ENCODE measurements around the gene RTEL1. TPM values are rescaled to one million over a fixed set of nuclear protein-coding genes. Genes with fewer than 3 reads are reported as not detected.
"Not testable (repeated sequence)": the region's sequence is repeated elsewhere in the genome, so short reads cannot be mapped to it uniquely, and the experiment has no call there.

The RTEL1 gene
- total RNA-seq, 2 experiments from 2014 or later: 49.8 to 54.3 TPM

DNA sequence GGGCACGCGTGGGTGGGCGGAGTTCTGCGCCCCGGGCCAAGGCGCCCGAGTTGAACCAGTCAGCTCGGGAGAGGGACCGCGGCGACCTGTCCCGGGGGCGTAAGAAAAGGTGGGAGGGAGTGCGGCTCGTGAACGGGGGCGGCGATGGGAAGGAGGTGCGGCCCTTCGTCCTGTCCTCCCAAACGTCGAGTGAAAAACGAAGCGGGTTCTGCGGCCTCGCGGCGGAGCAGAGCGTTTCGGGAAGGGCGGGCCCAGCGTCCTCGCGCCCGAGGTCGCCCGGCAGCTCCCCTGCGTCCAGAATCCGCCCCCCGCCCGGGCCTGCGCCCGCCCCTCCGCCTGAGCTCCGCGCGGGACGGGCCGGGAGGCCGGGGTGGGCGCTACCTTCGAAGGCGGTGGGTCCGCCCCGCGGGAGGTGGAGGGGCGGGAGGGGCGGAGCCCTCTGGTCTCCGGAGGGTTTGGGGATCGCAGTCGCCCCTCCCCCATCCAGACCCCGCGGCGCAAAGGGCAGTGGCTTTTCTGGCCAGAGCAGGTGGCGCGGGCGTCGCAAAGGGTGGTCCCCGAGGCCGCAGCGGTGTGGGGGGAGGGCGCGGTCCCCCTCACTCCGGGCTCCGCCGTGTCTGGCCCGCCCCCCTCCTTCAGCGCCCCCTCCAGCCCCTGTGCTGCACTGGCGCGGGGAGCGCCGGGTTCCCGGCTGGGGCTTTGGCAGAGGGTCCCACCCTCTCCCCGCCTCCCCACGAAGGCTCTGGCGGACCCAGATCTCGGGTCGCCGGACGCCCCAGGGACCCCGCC lies 5.7 kb upstream of the RTEL1 start:
- DNase-seq (no peak), ATAC-seq (peak; percentile 31)
- Mint-ChIP-seq H3K9me3 (ENCODE audit: insufficient read depth) (no peaks in the 10 kb centered on the region), H3K27ac (no peak overlapping the region), H3K27me3 (ENCODE audit: low read depth) (peaks cover 6% of the 10 kb centered on the region), H3K4me1 (ENCODE audit: low read depth) (peaks cover 24% of the 10 kb centered on the region), H3K4me3 (peak overlapping the region; percentile 50), H3K36me3 (ENCODE audit: low read depth) (no peaks in the 10 kb centered on the region)
- POLR2A ChIA-PET: interaction anchor here (1.3 kb wide), 1 partner anchor 10 kb away, joined by 7 read pairs; no protein-coding TSS in a partner anchor
- CTCF ChIA-PET: interaction anchor here (1.0 kb wide), 2 partner anchors 11 to 84 kb away, joined by 3 to 6 read pairs; partner anchors contain the start of gene LIME1

DNA sequence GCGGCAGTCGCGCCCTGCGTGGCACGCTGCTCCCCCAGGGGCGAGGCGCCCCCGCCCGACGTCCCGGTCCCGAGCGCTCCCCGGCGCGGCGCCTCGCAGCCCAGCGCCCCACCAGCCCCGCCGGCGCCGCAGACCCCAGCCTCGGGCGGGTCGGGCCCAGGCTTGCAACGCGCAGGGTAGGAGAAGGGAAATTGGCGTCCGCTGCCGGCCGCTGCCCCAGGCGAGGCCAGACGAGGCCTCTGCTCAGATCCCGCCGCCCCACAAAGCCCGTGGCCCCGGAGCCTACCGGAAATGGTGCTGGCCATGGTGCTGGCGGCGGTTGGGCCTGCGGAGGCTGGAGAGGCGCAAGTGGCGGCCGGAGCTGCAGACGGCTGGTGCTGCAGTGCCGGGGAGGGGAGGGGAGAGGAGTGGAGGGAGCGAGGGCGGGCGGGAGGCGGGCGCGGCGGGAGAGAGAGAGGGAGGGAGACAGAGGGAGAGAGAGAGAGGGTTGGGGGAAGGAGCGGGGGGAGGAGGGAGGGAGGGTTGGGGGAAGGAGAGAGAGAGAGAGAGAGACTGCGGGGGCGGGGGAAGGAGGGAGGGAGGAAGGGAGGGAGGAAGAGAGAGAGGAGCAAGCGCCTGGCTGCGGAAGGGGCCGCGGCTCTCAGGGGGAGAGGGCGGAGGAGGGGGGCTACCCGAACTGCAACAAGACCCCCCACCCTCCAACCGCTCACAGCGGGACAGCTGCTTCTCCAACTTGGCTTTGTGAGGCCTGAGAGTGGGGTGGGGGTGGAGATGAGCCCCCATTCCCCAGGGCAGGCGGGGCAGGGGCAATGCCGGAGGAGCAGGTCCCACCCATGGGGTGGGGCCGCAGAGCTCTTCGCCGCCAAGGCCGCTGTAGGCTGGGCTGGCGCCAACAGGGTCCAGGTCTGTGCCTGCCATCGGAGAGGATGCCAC lies 4.8 kb upstream of the RTEL1 start, which contains the start of gene STMN3:
TSS of gene STMN3 (minus strand) at position 384 of the 933 bp plus-strand sequence. CDS start at position 305, 79 bp downstream.
- POLR2A ChIA-PET: interaction anchor here (0.9 to 1.1 kb wide), 3 partner anchors 26 to 79 kb away, joined by 3 read pairs; partner anchors contain the start of gene HELZ2
- peak within 1 kb of the TSS; percentile 75 for H3K4me3 Mint-ChIP-seq
- CTCF ChIA-PET: interaction anchor here (1.0 to 1.6 kb wide), 2 partner anchors 11 to 83 kb away, joined by 3 to 4 read pairs; partner anchors contain the start of gene LIME1

DNA sequence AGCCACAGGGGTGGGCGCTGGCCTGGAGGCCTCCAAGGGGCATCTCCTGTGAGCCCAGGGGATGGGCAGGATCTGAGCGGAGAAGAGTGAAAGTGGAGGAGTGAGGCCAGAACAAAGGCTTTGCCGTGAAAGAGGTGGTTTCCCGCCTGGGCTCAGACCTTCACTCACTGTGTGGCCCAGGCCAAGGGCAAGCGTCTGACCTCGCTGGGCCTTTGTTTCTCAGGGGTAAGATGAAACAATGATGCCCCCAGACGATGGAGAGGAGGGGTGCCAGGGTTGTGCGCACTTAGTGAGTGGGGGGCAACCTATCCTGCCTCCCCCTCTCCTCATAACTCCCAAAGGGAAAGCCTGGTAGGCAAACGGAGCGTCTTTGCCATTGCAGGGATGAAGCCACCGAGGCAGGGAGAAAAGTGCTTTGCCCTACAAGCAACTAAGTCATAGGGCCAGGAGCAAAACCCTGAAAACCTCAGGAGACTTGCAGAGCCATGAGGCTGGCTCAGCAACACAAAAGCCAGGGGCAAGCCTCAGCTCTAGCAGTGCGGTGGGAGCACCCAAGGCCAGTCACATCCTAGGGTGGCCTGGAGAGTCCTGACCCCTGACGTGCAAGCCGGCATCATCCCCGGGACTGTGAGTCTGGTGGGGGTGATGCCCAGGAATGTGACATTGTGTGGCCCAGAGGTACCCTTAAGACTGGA lies 4.0 kb upstream of the RTEL1 start:
- ChIA-PET CTCF (interaction anchor here (1.6 kb wide), 1 partner anchor 12 kb away, joined by 4 read pairs; no protein-coding TSS in a partner anchor), POLR2A (interaction anchor here (0.9 to 1.1 kb wide), 3 partner anchors 27 to 80 kb away, joined by 3 read pairs; partner anchors contain the start of gene HELZ2)
- H3K4me1 Mint-ChIP-seq (ENCODE audit: low read depth): peaks cover 39% of the 10 kb centered on the region
- H3K27ac Mint-ChIP-seq: peak overlapping the region; percentile 63
- H3K36me3 Mint-ChIP-seq (ENCODE audit: low read depth): peaks cover 4% of the 10 kb centered on the region
- H3K9me3 Mint-ChIP-seq (ENCODE audit: insufficient read depth): no peaks in the 10 kb centered on the region
- no peak for ATAC-seq
- H3K4me3 Mint-ChIP-seq: peak overlapping the region; percentile 75
- no peak for DNase-seq
- H3K27me3 Mint-ChIP-seq (ENCODE audit: low read depth): peaks cover 6% of the 10 kb centered on the region

More for the DNA sequence above, 4.8 kb upstream of the RTEL1 start, which contains the start of gene STMN3:
- Mint-ChIP-seq H3K36me3 (ENCODE audit: low read depth) (peaks cover 3% of the 10 kb centered on the region), H3K4me1 (ENCODE audit: low read depth) (peaks cover 32% of the 10 kb centered on the region), H3K9me3 (ENCODE audit: insufficient read depth) (no peaks in the 10 kb centered on the region), H3K27me3 (ENCODE audit: low read depth) (peaks cover 6% of the 10 kb centered on the region), H3K27ac (peak within 1 kb of the TSS; percentile 63)
- DNase-seq (peak; percentile 82), ATAC-seq (peak; percentile 45)

DNA sequence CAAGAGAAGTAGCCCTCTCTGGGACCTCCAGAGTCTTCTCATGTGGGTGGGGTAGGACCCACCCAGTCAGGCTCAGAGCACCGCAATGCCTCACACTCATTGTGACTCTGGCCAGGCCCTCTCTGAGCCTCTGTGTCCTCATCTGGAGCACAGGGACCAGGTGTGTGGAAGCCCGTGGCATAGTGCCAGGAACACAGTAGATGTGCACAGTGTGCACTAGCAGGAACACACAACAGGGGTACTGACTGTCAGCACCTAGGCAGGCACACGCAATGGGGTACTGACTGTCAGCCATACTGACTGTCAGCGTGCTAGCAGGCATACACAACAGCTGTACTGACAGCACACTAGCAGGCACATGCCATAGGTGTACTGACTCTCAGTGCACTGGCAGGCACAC lies 2.9 kb upstream of the RTEL1 start:
- DNase-seq (no peak), ATAC-seq (no peak)
- POLR2A ChIA-PET: no interaction called here
- H3K36me3 Mint-ChIP-seq (ENCODE audit: low read depth): peaks cover 4% of the 10 kb centered on the region
- CTCF ChIA-PET: no interaction called here
- no peak overlapping the region for H3K27ac Mint-ChIP-seq
- no peak overlapping the region for H3K4me3 Mint-ChIP-seq
- no peaks in the 10 kb centered on the region for H3K9me3 Mint-ChIP-seq (ENCODE audit: insufficient read depth)
- H3K4me1 Mint-ChIP-seq (ENCODE audit: low read depth): peaks cover 46% of the 10 kb centered on the region
- H3K27me3 Mint-ChIP-seq (ENCODE audit: low read depth): peaks cover 6% of the 10 kb centered on the region

DNA sequence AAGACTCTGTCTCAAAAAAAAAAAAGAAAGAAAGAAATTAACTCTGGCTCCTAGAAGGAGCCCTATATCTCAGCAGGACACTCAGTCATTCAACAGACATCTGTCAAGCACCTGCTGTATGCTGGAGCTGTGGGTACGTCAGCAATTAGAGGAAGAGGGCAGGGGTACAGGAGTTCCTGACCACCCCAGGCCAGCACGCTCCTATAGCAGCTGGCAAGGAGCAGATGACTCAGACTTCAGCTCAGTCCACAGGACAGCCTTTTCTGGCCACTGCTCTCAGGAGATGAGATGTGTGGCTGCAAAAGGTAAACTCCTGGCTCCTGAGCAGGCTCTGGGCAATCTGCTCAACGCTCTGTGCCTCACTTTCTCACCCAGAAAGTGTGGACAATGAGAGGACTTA lies 1.7 kb upstream of the RTEL1 start:
- Mint-ChIP-seq H3K27ac (no peak overlapping the region), H3K4me1 (ENCODE audit: low read depth) (peaks cover 44% of the 10 kb centered on the region)

DNA sequence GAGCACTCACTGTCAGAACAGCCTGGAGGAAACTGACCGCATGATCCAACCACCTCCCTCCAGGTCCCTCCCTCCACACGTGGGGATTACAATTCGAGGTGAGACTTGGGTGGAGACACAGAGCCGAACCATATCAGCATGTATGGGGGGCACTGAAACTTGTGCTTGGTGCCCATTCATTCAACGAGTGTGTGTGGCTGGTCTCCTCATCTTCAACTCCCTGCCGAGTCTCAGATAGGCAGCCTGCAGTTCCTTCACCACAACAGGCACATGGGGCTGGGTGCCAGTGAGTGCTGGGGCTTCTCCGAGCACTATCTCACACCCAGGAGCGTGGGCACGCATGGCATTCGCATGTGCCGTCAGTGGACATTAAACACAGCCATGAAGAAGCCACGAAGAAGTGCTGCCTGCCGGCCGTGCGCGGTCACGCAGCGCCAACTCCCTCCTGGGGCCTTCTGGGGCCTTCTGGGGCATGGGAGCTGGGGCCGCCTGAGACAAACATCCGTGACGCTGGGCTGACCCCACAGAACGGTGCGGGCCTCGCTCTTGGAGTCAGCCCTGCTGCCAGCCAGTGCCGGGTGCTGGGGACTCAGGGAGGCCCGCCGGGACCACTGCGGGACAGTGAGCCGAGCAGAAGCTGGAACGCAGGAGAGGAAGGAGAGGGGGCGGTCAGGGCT lies 714 bp upstream of the RTEL1 start:
- ChIA-PET POLR2A (interaction anchor here (0.6 to 1.5 kb wide), 9 partner anchors 11 to 428 kb away, joined by 3 to 19 read pairs (median 5); partner anchors contain the start of genes ARFRP1, GMEB2, TPD52L2 and ZGPAT), CTCF (interaction anchor here (1.0 to 1.8 kb wide), 8 partner anchors 9 to 464 kb away, joined by 3 to 18 read pairs (median 4); partner anchors contain the start of genes ARFRP1, PPDPF, PTK6 and ZGPAT)
- H3K27me3 Mint-ChIP-seq (ENCODE audit: low read depth): no peaks in the 10 kb centered on the region
- H3K4me3 Mint-ChIP-seq: peak overlapping the region; percentile 97
- no peaks in the 10 kb centered on the region for H3K9me3 Mint-ChIP-seq (ENCODE audit: insufficient read depth)
- peak overlapping the region; percentile 94 for H3K27ac Mint-ChIP-seq
- no peak for DNase-seq
- peaks cover 8% of the 10 kb centered on the region for H3K36me3 Mint-ChIP-seq (ENCODE audit: low read depth)
- peaks cover 41% of the 10 kb centered on the region for H3K4me1 Mint-ChIP-seq (ENCODE audit: low read depth)
- no peak for ATAC-seq

More for the DNA sequence above, 1.7 kb upstream of the RTEL1 start:
- no peaks in the 10 kb centered on the region for H3K9me3 Mint-ChIP-seq (ENCODE audit: insufficient read depth)
- ATAC-seq (no peak), DNase-seq (no peak)
- peaks cover 3% of the 10 kb centered on the region for H3K27me3 Mint-ChIP-seq (ENCODE audit: low read depth)
- POLR2A ChIA-PET: no interaction called here
- H3K36me3 Mint-ChIP-seq (ENCODE audit: low read depth): peaks cover 6% of the 10 kb centered on the region
- CTCF ChIA-PET: no interaction called here
- no peak overlapping the region for H3K4me3 Mint-ChIP-seq

DNA sequence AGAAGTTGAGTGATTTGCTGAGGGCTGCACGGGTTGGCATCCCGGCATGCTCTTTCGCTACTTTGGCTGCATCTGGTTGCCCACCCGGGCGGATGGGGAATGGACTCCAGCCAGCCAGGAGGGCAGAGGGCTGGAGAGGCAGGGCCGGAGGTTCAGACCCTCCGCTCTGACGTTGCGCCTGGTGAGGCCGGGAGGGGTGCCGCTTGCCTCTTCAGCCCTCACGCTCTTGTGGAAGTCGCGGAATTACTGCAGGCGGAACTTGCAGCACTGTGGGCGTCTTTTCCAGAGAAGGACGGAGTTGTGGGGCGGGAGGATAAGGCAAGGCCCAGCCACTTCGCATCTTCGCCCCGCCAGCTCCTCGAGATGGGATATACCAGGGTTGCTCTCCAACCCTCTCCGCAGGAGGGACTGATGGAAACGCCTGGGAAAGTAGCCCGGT lies 656 bp downstream of the RTEL1 start:
- Mint-ChIP-seq H3K27ac (peak overlapping the region; percentile 94), H3K27me3 (ENCODE audit: low read depth) (no peaks in the 10 kb centered on the region), H3K4me1 (ENCODE audit: low read depth) (peaks cover 39% of the 10 kb centered on the region), H3K4me3 (peak overlapping the region; percentile 97), H3K36me3 (ENCODE audit: low read depth) (peaks cover 11% of the 10 kb centered on the region), H3K9me3 (ENCODE audit: insufficient read depth) (no peaks in the 10 kb centered on the region)
- peak; percentile 21 for ATAC-seq
- ChIA-PET CTCF (interaction anchor here (0.7 to 1.8 kb wide), 9 partner anchors 8 to 462 kb away, joined by 3 to 18 read pairs (median 4); partner anchors contain the start of genes ARFRP1, GMEB2, PPDPF and PTK6), POLR2A (interaction anchor here (0.7 to 1.5 kb wide), 11 partner anchors 13 to 206 kb away, joined by 3 to 19 read pairs (median 3); partner anchors contain the start of genes ARFRP1, GMEB2, HELZ2 and TPD52L2)
- no peak for DNase-seq

DNA sequence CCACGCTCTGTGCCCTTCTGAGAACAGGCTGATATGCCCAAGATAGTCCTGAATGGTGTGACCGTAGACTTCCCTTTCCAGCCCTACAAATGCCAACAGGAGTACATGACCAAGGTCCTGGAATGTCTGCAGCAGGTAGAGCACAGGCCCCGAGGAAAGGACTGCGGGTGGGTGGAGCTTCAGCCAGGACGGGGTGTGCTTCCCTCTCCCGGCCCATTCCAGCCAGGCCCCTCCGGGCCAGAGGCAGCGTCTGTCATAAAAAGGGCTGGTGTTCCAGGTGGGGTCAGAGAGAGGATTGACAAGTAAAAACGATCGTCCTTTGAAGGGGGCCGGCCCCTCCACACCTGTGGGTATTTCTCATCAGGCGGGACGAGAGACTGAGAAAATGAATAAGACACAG lies 1.3 kb downstream of the RTEL1 start:
- Mint-ChIP-seq H3K27me3 (ENCODE audit: low read depth) (no peaks in the 10 kb centered on the region), H3K36me3 (ENCODE audit: low read depth) (peaks cover 11% of the 10 kb centered on the region), H3K27ac (no peak overlapping the region), H3K9me3 (ENCODE audit: insufficient read depth) (no peaks in the 10 kb centered on the region), H3K4me1 (ENCODE audit: low read depth) (peaks cover 33% of the 10 kb centered on the region), H3K4me3 (peak overlapping the region; percentile 97)
- CTCF ChIA-PET: no interaction called here
- POLR2A ChIA-PET: no interaction called here
- DNase-seq: no peak
- ATAC-seq: no peak

DNA sequence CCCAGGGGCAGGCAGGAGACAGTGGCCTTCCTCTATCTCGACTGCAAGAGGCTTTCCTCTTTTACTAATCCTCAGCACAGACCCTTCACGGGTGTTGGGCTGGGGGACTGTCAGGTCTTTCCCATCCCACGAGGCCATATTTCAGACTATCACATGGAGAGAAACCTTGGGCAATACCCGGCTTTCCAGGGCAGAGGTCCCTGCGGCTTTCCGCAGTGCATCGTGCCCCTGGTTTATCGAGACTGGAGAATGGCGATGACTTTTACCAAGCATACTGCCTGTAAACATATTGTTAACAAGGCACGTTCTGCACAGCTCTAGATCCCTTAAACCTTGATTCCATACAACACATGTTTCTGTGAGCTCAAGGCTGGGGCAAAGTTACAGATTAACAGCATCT lies 2.1 kb downstream of the RTEL1 start:
- POLR2A ChIA-PET; H3K27me3 Mint-ChIP-seq (ENCODE audit: low read depth); ATAC-seq; CTCF ChIA-PET; H3K9me3 Mint-ChIP-seq (ENCODE audit: insufficient read depth); H3K27ac Mint-ChIP-seq; DNase-seq: not testable (repeated sequence)
- H3K4me1 Mint-ChIP-seq (ENCODE audit: low read depth): peaks cover 28% of the 10 kb centered on the region
- H3K36me3 Mint-ChIP-seq (ENCODE audit: low read depth): peaks cover 11% of the 10 kb centered on the region
- H3K4me3 Mint-ChIP-seq: peak overlapping the region; percentile 97

DNA sequence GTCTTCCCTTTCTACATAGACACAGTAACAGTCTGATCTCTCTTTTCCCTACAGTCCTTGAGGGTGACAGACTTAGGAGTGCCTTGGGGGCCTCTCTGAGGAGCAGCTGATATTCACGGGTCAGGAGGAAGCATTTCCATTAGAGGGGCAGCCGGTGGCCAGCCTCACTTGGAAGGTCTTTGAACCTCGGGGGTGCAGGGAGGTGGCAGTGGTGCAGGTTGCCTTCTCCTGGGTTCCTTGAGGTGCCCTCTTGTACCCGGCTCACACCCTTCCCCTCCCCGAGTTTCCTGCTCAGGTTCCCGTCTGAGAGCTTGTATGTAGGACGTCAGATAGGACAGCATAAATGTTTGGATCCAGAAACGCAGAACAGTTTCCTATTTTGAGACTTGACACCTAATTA lies 2.5 kb downstream of the RTEL1 start:
- Mint-ChIP-seq H3K27ac (no peak overlapping the region), H3K4me3 (no peak overlapping the region), H3K4me1 (ENCODE audit: low read depth) (peaks cover 28% of the 10 kb centered on the region), H3K9me3 (ENCODE audit: insufficient read depth) (no peaks in the 10 kb centered on the region), H3K27me3 (ENCODE audit: low read depth) (no peaks in the 10 kb centered on the region), H3K36me3 (ENCODE audit: low read depth) (peaks cover 11% of the 10 kb centered on the region)
- no peak for ATAC-seq
- CTCF ChIA-PET: no interaction called here
- POLR2A ChIA-PET: no interaction called here
- no peak for DNase-seq
